ENCODE measurements around the gene ACADVL. TPM values are rescaled to one million over a fixed set of nuclear protein-coding genes. Genes with fewer than 3 reads are reported as not detected.

ACADVL gene
- total RNA-seq, 3 donors from 2014 or later (not counting 1 experiment from before 2014, with no cell fraction given): 439 to 637 (median 607) TPM

DNA sequence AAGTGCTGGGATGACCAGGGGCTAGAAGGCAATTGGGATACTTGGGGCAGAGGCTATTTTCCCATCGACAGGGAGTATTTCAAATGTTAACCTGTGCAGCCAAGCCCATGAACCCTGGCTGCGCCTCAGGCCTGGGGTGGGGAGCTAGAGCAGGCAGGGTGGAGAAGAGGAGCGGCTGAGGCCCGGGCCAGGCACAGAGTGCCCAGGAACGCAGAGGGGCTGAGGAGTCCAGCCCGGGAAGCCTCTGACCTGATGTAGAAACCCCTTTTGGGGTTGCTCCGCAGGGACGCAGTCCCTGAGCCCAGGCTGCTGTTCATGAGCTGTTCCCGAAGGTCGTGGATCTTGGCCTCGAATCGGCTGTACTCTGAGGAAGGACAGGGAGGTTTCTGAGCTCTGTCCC, 23.8 kb upstream of the ACADVL start:
- H3K27ac Mint-ChIP-seq: no peak overlapping the region
- DNase-seq: no peak
- H3K27me3 Mint-ChIP-seq (ENCODE audit: low read depth in 2 of 2): no peaks in the 10 kb centered on the region

DNA sequence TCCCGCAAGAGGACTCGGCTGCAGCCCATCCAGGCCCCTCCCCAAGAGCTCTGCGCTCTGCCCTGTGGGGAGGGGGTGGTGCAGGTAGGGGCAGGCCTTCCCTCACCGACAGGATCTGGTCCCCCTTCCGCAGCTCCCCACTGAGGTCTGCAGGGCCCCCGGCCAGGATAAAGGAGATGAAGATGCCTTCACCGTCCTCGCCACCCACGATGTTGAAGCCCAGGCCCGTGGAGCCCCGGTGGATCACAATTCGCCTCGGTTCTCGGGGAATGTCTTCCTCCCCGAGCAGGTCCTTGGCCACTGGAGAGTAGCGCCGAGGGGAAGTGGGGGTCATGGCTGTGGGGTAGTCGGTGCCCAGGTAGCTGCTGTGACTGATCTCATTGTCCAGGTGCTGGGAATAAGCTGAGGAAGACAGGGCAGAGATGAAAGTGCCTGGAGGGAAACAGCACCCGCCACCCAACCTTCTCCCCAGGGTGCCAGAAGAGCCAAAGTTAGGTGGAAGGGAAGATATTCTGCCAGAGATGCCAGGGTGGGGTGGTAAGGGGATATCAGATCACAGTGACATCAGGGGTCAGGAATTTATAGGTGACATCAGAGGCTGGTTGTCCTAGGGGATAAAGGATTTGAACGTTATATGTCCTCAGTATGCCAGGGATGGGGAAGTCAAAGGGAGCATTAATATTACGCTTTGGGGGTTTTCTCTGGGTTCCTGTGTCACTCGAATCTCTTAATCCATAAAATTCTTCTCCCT, 22.9 kb upstream of the ACADVL start:
- ATAC-seq: no peak
- Histone ChIP-seq H3K4me3 (ENCODE audit: low read length) (no peak overlapping the region), H3K36me3 (ENCODE audit: control insufficient read depth, insufficient read depth, low read length) (no peaks in the 10 kb centered on the region), H3K4me1 (ENCODE audit: control insufficient read depth, insufficient read depth, low read length) (no peaks in the 10 kb centered on the region), H3K27ac (ENCODE audit: low read length) (no peak overlapping the region), H3K9me3 (ENCODE audit: control insufficient read depth, insufficient read depth, low read length) (no peaks in the 10 kb centered on the region), H3K27me3 (ENCODE audit: control insufficient read depth, insufficient read depth, low read length) (no peaks in the 10 kb centered on the region)
- no peaks in the 10 kb centered on the region for H3K36me3 Mint-ChIP-seq
- no peak overlapping the region for H3K4me3 Mint-ChIP-seq
- no peak for TF ChIP-seq CTCF (IDR thresholded peaks at IDR 0.05)
- intact Hi-C loops (cut with micrococcal nuclease): no loop called here
- no peak for DNase-seq
- no peaks in the 10 kb centered on the region for H3K27me3 Mint-ChIP-seq (ENCODE audit: low read depth in 2 of 2)
- no peak overlapping the region for H3K27ac Mint-ChIP-seq
- no peaks in the 10 kb centered on the region for H3K9me3 Mint-ChIP-seq
- WGBS (ENCODE audit: insufficient coverage): 95% methylated on average over 22 of the region's 22 CpGs
- no peaks in the 10 kb centered on the region for H3K4me1 Mint-ChIP-seq

More for the DNA sequence above, 23.8 kb upstream of the ACADVL start:
- WGBS (ENCODE audit: insufficient coverage): 94% methylated on average over 12 of the region's 12 CpGs
- H3K9me3 ChIP-seq (ENCODE audit: control insufficient read depth, insufficient read depth, low read length): no peaks in the 10 kb centered on the region
- H3K9me3 Mint-ChIP-seq: no peaks in the 10 kb centered on the region
- TF ChIP-seq CTCF (IDR thresholded peaks at IDR 0.05): no peak
- no peaks in the 10 kb centered on the region for H3K36me3 ChIP-seq (ENCODE audit: control insufficient read depth, insufficient read depth, low read length)
- H3K27ac ChIP-seq (ENCODE audit: low read length): no peak overlapping the region
- H3K27me3 ChIP-seq (ENCODE audit: control insufficient read depth, insufficient read depth, low read length): no peaks in the 10 kb centered on the region
- no peaks in the 10 kb centered on the region for H3K4me1 ChIP-seq (ENCODE audit: control insufficient read depth, insufficient read depth, low read length)
- no peaks in the 10 kb centered on the region for H3K36me3 Mint-ChIP-seq
- intact Hi-C loops (cut with micrococcal nuclease): no loop called here
- H3K4me3 ChIP-seq (ENCODE audit: low read length): no peak overlapping the region
- H3K4me1 Mint-ChIP-seq: no peaks in the 10 kb centered on the region
- no peak for ATAC-seq
- no peak overlapping the region for H3K4me3 Mint-ChIP-seq

GRCh38 chr17:7203391-7203790, 16.3 kb upstream of the ACADVL start:
- Histone ChIP-seq H3K36me3 (ENCODE audit: control insufficient read depth, insufficient read depth, low read length) (no peaks in the 10 kb centered on the region), H3K4me3 (ENCODE audit: low read length) (no peak overlapping the region), H3K9me3 (ENCODE audit: control insufficient read depth, insufficient read depth, low read length) (no peaks in the 10 kb centered on the region), H3K27me3 (ENCODE audit: control insufficient read depth, insufficient read depth, low read length) (no peaks in the 10 kb centered on the region), H3K27ac (ENCODE audit: low read length) (peak overlapping the region; percentile 96), H3K4me1 (ENCODE audit: control insufficient read depth, insufficient read depth, low read length) (peaks cover 24% of the 10 kb centered on the region)
- DNase-seq (no peak), ATAC-seq (no peak)
- no peaks in the 10 kb centered on the region for H3K36me3 Mint-ChIP-seq
- TF ChIP-seq CTCF (IDR thresholded peaks at IDR 0.05): no peak
- 98% methylated on average over 16 of the region's 16 CpGs for WGBS (ENCODE audit: insufficient coverage)
- H3K27me3 Mint-ChIP-seq (ENCODE audit: low read depth in 2 of 2): no peaks in the 10 kb centered on the region
- peak overlapping the region; percentile 93 to 95 for H3K27ac Mint-ChIP-seq
- intact Hi-C loops (cut with micrococcal nuclease): no loop called here
- no peaks in the 10 kb centered on the region for H3K9me3 Mint-ChIP-seq
- H3K4me1 Mint-ChIP-seq: peaks cover 27 to 34% of the 10 kb centered on the region in 2 donors
- no peak overlapping the region for H3K4me3 Mint-ChIP-seq

Data from natural killer cell (primary cell).